ENCODE data around the gene SHTN1.

DNA sequence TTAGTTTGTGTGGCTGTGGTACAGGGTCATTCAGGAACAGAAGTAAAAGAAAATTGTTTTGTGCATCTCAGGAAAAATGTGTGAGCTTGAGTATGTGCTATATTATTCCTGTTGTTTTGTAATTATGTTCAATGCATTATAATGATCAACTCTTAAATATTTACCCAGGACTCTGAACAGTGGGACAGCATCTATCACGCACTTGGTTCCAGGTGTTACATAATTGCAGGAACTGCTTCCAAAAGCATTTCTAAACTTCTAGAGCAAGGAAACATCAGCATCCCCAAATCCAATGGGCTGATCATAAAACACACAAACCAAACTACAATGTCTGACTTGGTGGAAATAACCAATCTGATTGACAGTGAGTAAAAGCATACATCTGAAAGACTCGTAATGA lies 129.1 kb downstream of the SHTN1 start:
- TF ChIP-seq POLR2AphosphoS5 (IDR thresholded peaks at IDR 0.05; ENCODE audit: borderline replicate concordance, low read depth, low read length) (no peak), EZH2 (IDR thresholded peaks at IDR 0.05) (no peak), FOXP2 (optimal IDR thresholded peaks at IDR 0.05; ENCODE audit: control extremely low read depth, extremely low read length, insufficient read depth) (no peak)

Data from SK-N-MC (cell line).